GM18858 (cell line): Measurements from ENCODE around the gene C19orf53.
"Not testable (repeated sequence)": the region's sequence is repeated elsewhere in the genome, so short reads cannot be mapped to it uniquely, and the experiment has no call there.

Experiments used
- ATAC-seq: cut with Tn5 transposase; IDR thresholded peaks from one replicate; pipeline ENCODE4 v1.9.1; 2021; ENCODE audit not compliant: unreplicated experiment

The C19orf53 gene

GRCh38 chr19:13763265-13763664 is 11.0 kb upstream of the C19orf53 start:
- ATAC-seq = no peak

GRCh38 chr19:13764101-13764807 is 10.0 kb upstream of the C19orf53 start, which contains the start of gene MRI1:
TSS of gene MRI1 (plus strand) at chr19:13764522. CDS start at chr19:13764589, 67 bp downstream.
- ATAC-seq = no peak

GRCh38 chr19:13764821-13765394 is 9.3 kb upstream of the C19orf53 start:
- no peak for ATAC-seq

GRCh38 chr19:13765395-13766094 is 8.7 kb upstream of the C19orf53 start:
- no peak for ATAC-seq

GRCh38 chr19:13766095-13766481 is 8.2 kb upstream of the C19orf53 start:
- no peak for ATAC-seq

- ATAC-seq = no peak
These were observed 5.7 kb upstream of the C19orf53 start for GRCh38 chr19:13768510-13768909.

- ATAC-seq = no peak
These were observed 4.1 kb upstream of the C19orf53 start for GRCh38 chr19:13770013-13770635.

GRCh38 chr19:13778398-13778797 is 4.1 kb downstream of the C19orf53 start:
- no peak for ATAC-seq

GRCh38 chr19:13778847-13779246 is 4.6 kb downstream of the C19orf53 start:
- ATAC-seq = no peak

GRCh38 chr19:13779794-13780193 is 5.5 kb downstream of the C19orf53 start:
- ATAC-seq = not testable (repeated sequence)

GRCh38 chr19:13781547-13781946 is 7.3 kb downstream of the C19orf53 start:
- ATAC-seq = no peak

GRCh38 chr19:13782537-13782936 is 8.3 kb downstream of the C19orf53 start:
- ATAC-seq = no peak

- ATAC-seq = no peak
These were observed 9.6 kb downstream of the C19orf53 start for GRCh38 chr19:13783565-13784500.

- ATAC-seq = no peak
These were observed 10.6 kb downstream of the C19orf53 start for GRCh38 chr19:13784731-13785452.

- no peak for ATAC-seq
These were observed 14.7 kb downstream of the C19orf53 start for GRCh38 chr19:13788991-13789390.

GRCh38 chr19:13790354-13790753 is 16.1 kb downstream of the C19orf53 start:
- no peak for ATAC-seq

- not testable (repeated sequence) for ATAC-seq
These were observed 19.1 kb downstream of the C19orf53 start for GRCh38 chr19:13793317-13793716.

GRCh38 chr19:13794398-13794756 is 20.1 kb downstream of the C19orf53 start:
- ATAC-seq = no peak

GRCh38 chr19:13794757-13795589 is 20.7 kb downstream of the C19orf53 start, which contains the start of gene ZSWIM4:
TSS of gene ZSWIM4 (plus strand) at chr19:13795443. CDS start at chr19:13795649, 206 bp downstream.
- ATAC-seq = peak; percentile 81
